GM12878 (cell line): ENCODE data around the gene STEAP3. TPM values are rescaled to one million over a fixed set of nuclear protein-coding genes. Genes with fewer than 3 reads are reported as not detected.

Experiments used
- ATAC-seq: fragments of 200-7000 bp; cut with Tn5 transposase; 3 replicates; pipeline ENCODE4 v1.9.1; 2020; ENCODE audit warnings: mild to moderate bottlenecking, moderate library complexity
- BruUV-seq: library from RNA; stranded (reverse); fragments of 400-500 nt; replicated peaks from 2 replicates; lab custom pipeline; 2021; lab: Mats Ljungman, UMichigan
- CTCF ChIA-PET: fragments of 300-600 bp; sonication (Branson Sonifier 250); formaldehyde crosslinking; extraction: SDS; loops from one replicate; lab custom pipeline; 2021; ENCODE audit warnings: inconsistent platforms; lab: Yijun Ruan, JAX
- POLR2A ChIA-PET: fragments of 350-600 bp; formaldehyde crosslinking; extraction: SDS; loops from one replicate; lab custom pipeline; 2021; ENCODE audit warnings: inconsistent platforms; lab: Charles Lee
- RAD21 ChIA-PET: fragments of 300-600 bp; sonication (Branson Sonifier 250); formaldehyde crosslinking; loops from one replicate; lab custom pipeline; 2023; ENCODE audit warnings: antibody characterized with exemption; ENCODE audit not compliant: unreplicated experiment; lab: Charles Lee
- SMC1A ChIA-PET: fragments of 300-600 bp; sonication (Branson Sonifier 250); formaldehyde crosslinking; loops from one replicate; lab custom pipeline; 2023; ENCODE audit not compliant: unreplicated experiment, uncharacterized antibody; lab: Charles Lee
- DNase-seq: peaks from one replicate; pipeline ENCODE4 v3.0.0-alpha.2; 2011; ENCODE audit warnings: low read depth, low spot score
- FAIRE-seq: peaks from 3 replicates; lab custom pipeline; 2011; peaks lifted over from hg19 to GRCh38; lab: Jason Lieb, UNC
- H2AFZ ChIP-seq: 2 replicates; pipeline ENCODE4 v1.6.0; 2011; ENCODE audit warnings: low read depth, low read length, control low read depth; ENCODE audit not compliant: control insufficient read depth
- H3K27ac ChIP-seq: 2 replicates; pipeline ENCODE4 v1.5.1; 2011; ENCODE audit warnings: control low read depth; ENCODE audit not compliant: control insufficient read depth, insufficient read depth
- H3K27me3 ChIP-seq, 2 experiments: replicated peaks in 1 of 2; 2 replicates each; pipeline versions ENCODE4 v1.6.0 to v1.6.1; 2011; ENCODE audit warnings: low read length in 1 of 2; ENCODE audit not compliant: control insufficient read depth in 2 of 2, insufficient read depth in 2 of 2
- H3K36me3 ChIP-seq, 2 experiments: 2 replicates each; pipeline ENCODE4 v1.5.1; 2011; ENCODE audit warnings: low read length in 1 of 2; ENCODE audit not compliant: control insufficient read depth in 2 of 2, insufficient read depth in 2 of 2
- H3K4me1 ChIP-seq: 2 replicates; pipeline ENCODE4 v1.6.1; 2011; ENCODE audit warnings: mild to moderate bottlenecking, low read length, moderate library complexity, mixed read lengths; ENCODE audit not compliant: control insufficient read depth, insufficient read depth
- H3K4me2 ChIP-seq: 2 replicates; pipeline ENCODE4 v1.6.0; 2011; ENCODE audit warnings: control low read depth; ENCODE audit not compliant: control insufficient read depth, insufficient read depth
- H3K4me3 ChIP-seq: fragments of 200-600 bp; sonication (generic); 2 replicates; pipeline ENCODE4 v1.5.1; 2016
- H3K79me2 ChIP-seq: 2 replicates; pipeline ENCODE4 v1.6.0; 2011; ENCODE audit warnings: low read length; ENCODE audit not compliant: control insufficient read depth, insufficient read depth
- H3K9ac ChIP-seq: 2 replicates; pipeline ENCODE4 v1.8.0; 2011; ENCODE audit warnings: low read length, control low read depth, mixed read lengths; ENCODE audit not compliant: control insufficient read depth, insufficient read depth
- H3K9me3 ChIP-seq: replicated peaks from 3 replicates; pipeline ENCODE4 v1.5.1; 2011; ENCODE audit warnings: mild to moderate bottlenecking, low read length; ENCODE audit not compliant: control insufficient read depth, insufficient read depth
- H4K20me1 ChIP-seq: 2 replicates; pipeline ENCODE4 v1.6.0; 2011; ENCODE audit not compliant: control insufficient read depth, insufficient read depth
- BMI1 ChIP-seq: fragments of 450-650 bp; IDR thresholded peaks from 2 replicates; pipeline ENCODE4 v1.6.1; 2016; ENCODE audit warnings: mild to moderate bottlenecking, moderate library complexity, borderline replicate concordance
- FOS ChIP-seq: IDR thresholded peaks from 3 replicates; pipeline ENCODE4 v1.6.1; 2011; ENCODE audit warnings: borderline replicate concordance; ENCODE audit not compliant: insufficient read length; ENCODE audit errors: extremely low read depth
- GATAD2B ChIP-seq: fragments of 450-650 bp; conservative IDR thresholded peaks from 2 replicates; pipeline ENCODE4 v1.6.1; 2017; ENCODE audit warnings: low read depth, mild to moderate bottlenecking, moderate library complexity
- HDGF ChIP-seq: fragments of 450-650 bp; IDR thresholded peaks from 2 replicates; pipeline ENCODE4 v1.6.1; 2016; ENCODE audit warnings: antibody characterized with exemption
- NFIC ChIP-seq: IDR thresholded peaks from 2 replicates; pipeline ENCODE4 v1.6.1; 2012; ENCODE audit warnings: low read depth, mild to moderate bottlenecking, inconsistent platforms, low read length, moderate library complexity
- PAX8 ChIP-seq: fragments of 450-650 bp; IDR thresholded peaks from 2 replicates; pipeline ENCODE4 v1.6.1; 2017; ENCODE audit warnings: mild to moderate bottlenecking, moderate library complexity
- RFX5 ChIP-seq: IDR thresholded peaks from 2 replicates; pipeline ENCODE4 v1.6.1; 2011; ENCODE audit warnings: low read depth, low read length, improper control_type of control experiment
- SIN3A ChIP-seq: IDR thresholded peaks from 2 replicates; pipeline ENCODE4 v1.6.1; 2012; ENCODE audit warnings: low read depth, low read length, improper control_type of control experiment
- SRF ChIP-seq, 2 experiments: IDR thresholded peaks; 2 replicates each; pipeline ENCODE4 v1.6.1; 2011; ENCODE audit warnings: low read depth in 2 of 2, low read length in 2 of 2, mild to moderate bottlenecking in 1 of 2, moderate library complexity in 1 of 2
- STAT1 ChIP-seq: fragments of 450-650 bp; conservative IDR thresholded peaks from 2 replicates; pipeline ENCODE4 v1.6.1; 2014; ENCODE audit warnings: antibody characterized with exemption, mild to moderate bottlenecking
- TCF7 ChIP-seq: IDR thresholded peaks from 2 replicates; pipeline ENCODE4 v1.6.1; 2014; ENCODE audit warnings: antibody characterized with exemption, borderline replicate concordance
- YY1 ChIP-seq: IDR thresholded peaks from 2 replicates; pipeline ENCODE4 v1.6.1; 2011; ENCODE audit warnings: low read depth, mild to moderate bottlenecking, low read length
- ZNF207 ChIP-seq: fragments of 450-650 bp; IDR thresholded peaks from 2 replicates; pipeline ENCODE4 v1.6.1; 2014; ENCODE audit warnings: antibody characterized with exemption, mild to moderate bottlenecking, borderline replicate concordance
- ZNF24 ChIP-seq: fragments of 450-650 bp; IDR thresholded peaks from 2 replicates; pipeline ENCODE4 v1.6.1; 2017; ENCODE audit warnings: antibody characterized with exemption, mild to moderate bottlenecking
- WGBS: methylation state at CpG from one replicate; pipeline ENCODE4 v1.1.6; 2016; ENCODE audit warnings: low lambda C conversion rate; ENCODE audit not compliant: insufficient replicate concordance, insufficient coverage; ENCODE audit errors: missing lambda C conversion rate; 5-methylcytosine and 5-hydroxymethylcytosine counted together
- in situ Hi-C: fragments of 300-500 bp; cut with MboI; formaldehyde crosslinking; loops from 9 replicates; pipeline ENCODE4 v1.14.3; 2018; ENCODE audit warnings: mixed read lengths
- intact Hi-C: fragments of 100-400 bp; cut with micrococcal nuclease; formaldehyde crosslinking; loops from one replicate; pipeline ENCODE4 v1.14.2; 2022; ENCODE audit not compliant: unreplicated experiment
- polyA plus RNA-seq, 11 experiments: library from polyadenylated mRNA; depleted of rRNA in 4 of 11; unstranded in 6 of 11; stranded (reverse) in 5 of 11; fragments of >200 nt; fragmentation: Nextera tagmentation in 4 of 11; fragmentation: Illumina TruSeq in 1 of 11; extraction: Ambion mirVana in 4 of 11; extraction: Trizol in 1 of 11; gene quantifications; 1 replicate in 1 of 11; 2 replicates in 10 of 11; pipeline versions ENCODE4 v1.2.1 to v1.2.3, GENCODE V29; 2011 to 2016; ENCODE audit warnings: inconsistent platforms in 2 of 11, missing spikeins in 2 of 11, low read depth in 1 of 11
- total RNA-seq, 4 experiments: library from RNA; depleted of rRNA in 3 of 4; stranded (reverse); fragments of >200 nt in 3 of 4; fragmentation: Illumina TruSeq in 1 of 4; extraction: Trizol in 1 of 4; gene quantifications; 2 replicates each; pipeline versions ENCODE4 v1.2.1 to v1.2.3, GENCODE V29; 2013 to 2021
- TF ChIP-seq, protein P1 (sequence below): fragments of 450-650 bp; IDR thresholded peaks from 2 replicates; pipeline ENCODE4 v1.6.1; 2017; ENCODE audit warnings: antibody characterized with exemption, mild to moderate bottlenecking, moderate library complexity
- TF ChIP-seq, protein P2 (sequence below): fragments of 450-650 bp; IDR thresholded peaks from 2 replicates; pipeline ENCODE4 v1.6.1; 2014; ENCODE audit warnings: mild to moderate bottlenecking
- TF ChIP-seq, protein P3 (sequence below): fragments of 450-650 bp; formaldehyde crosslinking; IDR thresholded peaks from 2 replicates; pipeline ENCODE4 v1.4.0; 2022; ENCODE audit warnings: mild to moderate bottlenecking, moderate library complexity
- TF ChIP-seq, protein P4 (sequence below): IDR thresholded peaks from 2 replicates; pipeline ENCODE4 v1.6.1; 2012; ENCODE audit warnings: low read depth, low read length, improper control_type of control experiment

The STEAP3 gene
- total and polyA plus RNA-seq, 10 of the 15 experiments (the other 5 are each of a cell fraction or from before 2014, with no cell fraction given) = 0.42 to 8.3 (median 4.8) TPM

DNA sequence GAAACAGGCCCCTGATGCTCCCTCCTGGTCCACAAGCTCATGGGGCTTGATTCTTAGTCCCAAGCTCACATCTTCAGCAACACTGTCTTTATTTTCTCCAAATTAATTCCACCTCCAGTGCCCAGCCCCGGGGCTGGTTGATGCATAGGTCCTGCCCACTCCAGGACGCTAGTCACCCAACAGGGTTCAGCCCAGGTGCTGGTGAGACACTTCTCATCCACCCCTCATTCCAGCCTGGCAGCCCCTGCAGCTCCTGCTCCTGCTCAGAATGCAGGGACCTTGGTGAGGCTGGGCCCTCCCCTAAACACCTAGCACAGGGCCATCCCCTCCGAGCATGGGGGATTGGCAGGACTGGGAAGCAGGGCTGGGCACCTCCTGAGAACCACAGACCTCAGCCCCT is 25.7 kb downstream of the STEAP3 start:
- H3K4me1 ChIP-seq = no peaks in the 10 kb centered on the region
- in situ Hi-C loops = no loop called here
- FAIRE-seq = no peak
- no peak overlapping the region for H3K4me3 ChIP-seq
- ChIA-PET CTCF (no interaction called here), POLR2A (no interaction called here), SMC1A (no interaction called here), RAD21 (no interaction called here)
- no peaks in the 10 kb centered on the region for H3K79me2 ChIP-seq
- no peak overlapping the region for H3K4me2 ChIP-seq
- ATAC-seq = no peak
- no peak overlapping the region for H3K27ac ChIP-seq
- DNase-seq = no peak
- H3K27me3 ChIP-seq = no peaks in the 10 kb centered on the region
- BruUV-seq = no TSS peak
- no peaks in the 10 kb centered on the region for H4K20me1 ChIP-seq
- intact Hi-C loops = no loop called here
- H3K9me3 ChIP-seq = no peaks in the 10 kb centered on the region
- H2AFZ ChIP-seq = no peak overlapping the region
- 44% methylated on average over 3 of the region's 3 CpGs for whole genome bisulfite sequencing
- no peak overlapping the region for H3K9ac ChIP-seq
- no peaks in the 10 kb centered on the region; a peak in 2 of 4 replicates for H3K36me3 ChIP-seq
- TF ChIP-seq GATAD2B = no peak
- TF ChIP-seq, protein P1, sequence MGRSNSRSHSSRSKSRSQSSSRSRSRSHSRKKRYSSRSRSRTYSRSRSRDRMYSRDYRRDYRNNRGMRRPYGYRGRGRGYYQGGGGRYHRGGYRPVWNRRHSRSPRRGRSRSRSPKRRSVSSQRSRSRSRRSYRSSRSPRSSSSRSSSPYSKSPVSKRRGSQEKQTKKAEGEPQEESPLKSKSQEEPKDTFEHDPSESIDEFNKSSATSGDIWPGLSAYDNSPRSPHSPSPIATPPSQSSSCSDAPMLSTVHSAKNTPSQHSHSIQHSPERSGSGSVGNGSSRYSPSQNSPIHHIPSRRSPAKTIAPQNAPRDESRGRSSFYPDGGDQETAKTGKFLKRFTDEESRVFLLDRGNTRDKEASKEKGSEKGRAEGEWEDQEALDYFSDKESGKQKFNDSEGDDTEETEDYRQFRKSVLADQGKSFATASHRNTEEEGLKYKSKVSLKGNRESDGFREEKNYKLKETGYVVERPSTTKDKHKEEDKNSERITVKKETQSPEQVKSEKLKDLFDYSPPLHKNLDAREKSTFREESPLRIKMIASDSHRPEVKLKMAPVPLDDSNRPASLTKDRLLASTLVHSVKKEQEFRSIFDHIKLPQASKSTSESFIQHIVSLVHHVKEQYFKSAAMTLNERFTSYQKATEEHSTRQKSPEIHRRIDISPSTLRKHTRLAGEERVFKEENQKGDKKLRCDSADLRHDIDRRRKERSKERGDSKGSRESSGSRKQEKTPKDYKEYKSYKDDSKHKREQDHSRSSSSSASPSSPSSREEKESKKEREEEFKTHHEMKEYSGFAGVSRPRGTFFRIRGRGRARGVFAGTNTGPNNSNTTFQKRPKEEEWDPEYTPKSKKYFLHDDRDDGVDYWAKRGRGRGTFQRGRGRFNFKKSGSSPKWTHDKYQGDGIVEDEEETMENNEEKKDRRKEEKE = no peak
- TF ChIP-seq HDGF = no peak
- no peak for TF ChIP-seq BMI1
- no peak for TF ChIP-seq YY1
- TF ChIP-seq NFIC = no peak
- no peak for TF ChIP-seq ZNF207
- TF ChIP-seq RFX5 = no peak
- no peak for TF ChIP-seq PAX8
- TF ChIP-seq SIN3A = no peak
- TF ChIP-seq, protein P2, sequence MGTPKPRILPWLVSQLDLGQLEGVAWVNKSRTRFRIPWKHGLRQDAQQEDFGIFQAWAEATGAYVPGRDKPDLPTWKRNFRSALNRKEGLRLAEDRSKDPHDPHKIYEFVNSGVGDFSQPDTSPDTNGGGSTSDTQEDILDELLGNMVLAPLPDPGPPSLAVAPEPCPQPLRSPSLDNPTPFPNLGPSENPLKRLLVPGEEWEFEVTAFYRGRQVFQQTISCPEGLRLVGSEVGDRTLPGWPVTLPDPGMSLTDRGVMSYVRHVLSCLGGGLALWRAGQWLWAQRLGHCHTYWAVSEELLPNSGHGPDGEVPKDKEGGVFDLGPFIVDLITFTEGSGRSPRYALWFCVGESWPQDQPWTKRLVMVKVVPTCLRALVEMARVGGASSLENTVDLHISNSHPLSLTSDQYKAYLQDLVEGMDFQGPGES = no peak
- TF ChIP-seq, protein P3, sequence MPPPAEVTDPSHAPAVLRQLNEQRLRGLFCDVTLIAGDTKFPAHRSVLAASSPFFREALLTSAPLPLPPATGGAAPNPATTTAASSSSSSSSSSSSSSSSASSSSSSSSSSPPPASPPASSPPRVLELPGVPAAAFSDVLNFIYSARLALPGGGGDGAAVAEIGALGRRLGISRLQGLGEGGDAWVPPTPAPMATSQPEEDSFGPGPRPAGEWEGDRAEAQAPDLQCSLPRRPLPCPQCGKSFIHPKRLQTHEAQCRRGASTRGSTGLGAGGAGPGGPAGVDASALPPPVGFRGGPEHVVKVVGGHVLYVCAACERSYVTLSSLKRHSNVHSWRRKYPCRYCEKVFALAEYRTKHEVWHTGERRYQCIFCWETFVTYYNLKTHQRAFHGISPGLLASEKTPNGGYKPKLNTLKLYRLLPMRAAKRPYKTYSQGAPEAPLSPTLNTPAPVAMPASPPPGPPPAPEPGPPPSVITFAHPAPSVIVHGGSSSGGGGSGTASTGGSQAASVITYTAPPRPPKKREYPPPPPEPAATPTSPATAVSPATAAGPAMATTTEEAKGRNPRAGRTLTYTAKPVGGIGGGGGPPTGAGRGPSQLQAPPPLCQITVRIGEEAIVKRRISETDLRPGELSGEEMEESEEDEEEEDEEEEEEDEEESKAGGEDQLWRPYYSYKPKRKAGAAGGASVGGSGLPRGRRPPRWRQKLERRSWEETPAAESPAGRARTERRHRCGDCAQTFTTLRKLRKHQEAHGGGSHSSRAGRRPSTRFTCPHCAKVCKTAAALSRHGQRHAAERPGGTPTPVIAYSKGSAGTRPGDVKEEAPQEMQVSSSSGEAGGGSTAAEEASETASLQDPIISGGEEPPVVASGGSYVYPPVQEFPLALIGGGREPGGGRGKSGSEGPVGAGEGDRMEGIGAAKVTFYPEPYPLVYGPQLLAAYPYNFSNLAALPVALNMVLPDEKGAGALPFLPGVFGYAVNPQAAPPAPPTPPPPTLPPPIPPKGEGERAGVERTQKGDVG (CRISPR knock-in tag) = no peak
- TF ChIP-seq SRF (IDR thresholded peaks at IDR 0.05; ENCODE audit: low read depth in 2 of 2, low read length in 2 of 2) = no peak
- TF ChIP-seq STAT1 = no peak
- no peak for TF ChIP-seq TCF7
- TF ChIP-seq FOS = no peak
- TF ChIP-seq, protein P4, sequence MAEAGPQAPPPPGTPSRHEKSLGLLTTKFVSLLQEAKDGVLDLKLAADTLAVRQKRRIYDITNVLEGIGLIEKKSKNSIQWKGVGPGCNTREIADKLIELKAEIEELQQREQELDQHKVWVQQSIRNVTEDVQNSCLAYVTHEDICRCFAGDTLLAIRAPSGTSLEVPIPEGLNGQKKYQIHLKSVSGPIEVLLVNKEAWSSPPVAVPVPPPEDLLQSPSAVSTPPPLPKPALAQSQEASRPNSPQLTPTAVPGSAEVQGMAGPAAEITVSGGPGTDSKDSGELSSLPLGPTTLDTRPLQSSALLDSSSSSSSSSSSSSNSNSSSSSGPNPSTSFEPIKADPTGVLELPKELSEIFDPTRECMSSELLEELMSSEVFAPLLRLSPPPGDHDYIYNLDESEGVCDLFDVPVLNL = no peak
- no peak for TF ChIP-seq ZNF24
